A673 (cell line): ENCODE results near the gene LRRC17. TPM values are rescaled to one million over a fixed set of nuclear protein-coding genes. Genes with fewer than 3 reads are reported as not detected.

ENCODE experiments used
- BruUV-seq: library from RNA; stranded (reverse); fragments of 400-500 nt; replicated peaks from 2 replicates; lab custom pipeline; 2021; lab: Mats Ljungman, UMichigan
- CTCF ChIA-PET: fragments of 300-600 bp; sonication (Branson Sonifier 250); formaldehyde crosslinking; loops from one replicate; lab custom pipeline; 2022; ENCODE audit warnings: antibody characterized with exemption; lab: Charles Lee
- POLR2A ChIA-PET: fragments of 300-600 bp; sonication (Branson Sonifier 250); formaldehyde crosslinking; loops from one replicate; lab custom pipeline; 2022; ENCODE audit warnings: antibody characterized with exemption; ENCODE audit not compliant: low non-redundant PET; lab: Charles Lee
- DNase-seq: peaks from one replicate; pipeline ENCODE4 v3.0.0-alpha.2; 2015; ENCODE audit warnings: low spot score
- H3K27ac ChIP-seq: fragments of 200-600 bp; sonication (generic); 2 replicates; pipeline ENCODE4 v1.5.1; 2016; ENCODE audit warnings: mixed run types, low read depth, mild to moderate bottlenecking, mixed read lengths, antibody characterized with exemption, low read length; ENCODE audit not compliant: poor library complexity, severe bottlenecking
- H3K27me3 ChIP-seq: fragments of 200-600 bp; sonication (generic); replicated peaks from 2 replicates; pipeline ENCODE4 v1.6.1; 2017; ENCODE audit warnings: mixed run types, low read depth, mild to moderate bottlenecking, mixed read lengths, antibody characterized with exemption, low read length; ENCODE audit not compliant: insufficient read depth, poor library complexity
- H3K36me3 ChIP-seq: fragments of 200-600 bp; sonication (generic); 2 replicates; pipeline ENCODE4 v1.6.1; 2016; ENCODE audit warnings: mixed run types, mild to moderate bottlenecking, mixed read lengths, antibody characterized with exemption, low read length; ENCODE audit not compliant: insufficient read depth, poor library complexity, severe bottlenecking
- H3K4me1 ChIP-seq: fragments of 200-600 bp; sonication (generic); 2 replicates; pipeline ENCODE4 v1.6.1; 2017; ENCODE audit warnings: mixed run types, mild to moderate bottlenecking, mixed read lengths, antibody characterized with exemption, low read length; ENCODE audit not compliant: insufficient read depth, poor library complexity, severe bottlenecking
- H3K4me3 ChIP-seq: fragments of 200-600 bp; sonication (generic); 2 replicates; pipeline ENCODE4 v1.5.1; 2016; ENCODE audit warnings: low read depth, mixed run types, mild to moderate bottlenecking, mixed read lengths, low read length; ENCODE audit not compliant: poor library complexity, severe bottlenecking
- H3K9me3 ChIP-seq: fragments of 200-600 bp; sonication (generic); 2 replicates; pipeline ENCODE4 v1.6.1; 2016; ENCODE audit warnings: mixed run types, low read depth, mild to moderate bottlenecking, mixed read lengths, antibody characterized with exemption, low read length; ENCODE audit not compliant: poor library complexity, severe bottlenecking
- EZH2 ChIP-seq: fragments of 200-600 bp; sonication (generic); IDR thresholded peaks from 2 replicates; pipeline ENCODE4 v1.6.1; 2017; ENCODE audit warnings: borderline replicate concordance, low read depth, mild to moderate bottlenecking, mixed read lengths, antibody characterized with exemption, low read length; ENCODE audit not compliant: poor library complexity, severe bottlenecking
- intact Hi-C: fragments of 100-400 bp; cut with micrococcal nuclease; formaldehyde crosslinking; loops from one replicate; pipeline ENCODE4 v1.10.0; 2022; ENCODE audit not compliant: unreplicated experiment
- total RNA-seq: library from RNA; stranded (reverse); gene quantifications from 2 replicates; pipeline ENCODE4 v1.2.3, GENCODE V29; 2021
- TF ChIP-seq, protein P1 (sequence below): fragments of 300-800, 200-600 bp; sonication (generic); conservative IDR thresholded peaks from 2 replicates; pipeline ENCODE4 v1.5.1; 2017; ENCODE audit warnings: low read depth, mild to moderate bottlenecking, antibody characterized with exemption, low read length, moderate library complexity, mixed read lengths

Gene LRRC17
- total RNA-seq, 1 experiment from 2014 or later = 10.0 TPM

DNA sequence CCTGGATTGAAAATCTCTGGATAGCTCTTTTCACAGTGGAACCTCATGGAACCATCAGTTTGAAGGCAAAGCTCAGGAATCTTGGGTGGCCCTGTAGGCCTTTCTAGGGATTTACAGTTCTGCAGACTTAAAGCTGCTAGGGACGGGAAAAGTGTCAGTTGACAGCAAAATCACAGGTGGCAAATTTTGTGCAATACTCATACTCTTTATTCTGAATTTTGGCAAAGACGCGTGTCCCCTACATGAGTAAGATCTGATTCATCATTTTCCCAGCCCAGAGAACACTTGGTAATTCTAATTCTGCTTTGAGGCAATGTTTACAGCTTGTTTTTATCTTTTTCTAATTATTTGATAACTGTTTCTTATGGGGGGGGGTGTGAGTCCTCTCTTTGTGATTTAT, 3.6 kb downstream of the LRRC17 start:
- DNase-seq = peak; percentile 24
- H3K4me3 ChIP-seq = no peak overlapping the region
- intact Hi-C loops = no loop called here
- H3K27ac ChIP-seq = no peak overlapping the region
- no peaks in the 10 kb centered on the region for H3K9me3 ChIP-seq
- H3K4me1 ChIP-seq = peaks cover 32% of the 10 kb centered on the region
- no TSS peak for BruUV-seq
- ChIA-PET POLR2A (no interaction called here), CTCF (no interaction called here)
- H3K27me3 ChIP-seq = no peaks in the 10 kb centered on the region
- no peak for TF ChIP-seq EZH2
- TF ChIP-seq, protein P1, sequence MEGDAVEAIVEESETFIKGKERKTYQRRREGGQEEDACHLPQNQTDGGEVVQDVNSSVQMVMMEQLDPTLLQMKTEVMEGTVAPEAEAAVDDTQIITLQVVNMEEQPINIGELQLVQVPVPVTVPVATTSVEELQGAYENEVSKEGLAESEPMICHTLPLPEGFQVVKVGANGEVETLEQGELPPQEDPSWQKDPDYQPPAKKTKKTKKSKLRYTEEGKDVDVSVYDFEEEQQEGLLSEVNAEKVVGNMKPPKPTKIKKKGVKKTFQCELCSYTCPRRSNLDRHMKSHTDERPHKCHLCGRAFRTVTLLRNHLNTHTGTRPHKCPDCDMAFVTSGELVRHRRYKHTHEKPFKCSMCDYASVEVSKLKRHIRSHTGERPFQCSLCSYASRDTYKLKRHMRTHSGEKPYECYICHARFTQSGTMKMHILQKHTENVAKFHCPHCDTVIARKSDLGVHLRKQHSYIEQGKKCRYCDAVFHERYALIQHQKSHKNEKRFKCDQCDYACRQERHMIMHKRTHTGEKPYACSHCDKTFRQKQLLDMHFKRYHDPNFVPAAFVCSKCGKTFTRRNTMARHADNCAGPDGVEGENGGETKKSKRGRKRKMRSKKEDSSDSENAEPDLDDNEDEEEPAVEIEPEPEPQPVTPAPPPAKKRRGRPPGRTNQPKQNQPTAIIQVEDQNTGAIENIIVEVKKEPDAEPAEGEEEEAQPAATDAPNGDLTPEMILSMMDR = no peak
- H3K36me3 ChIP-seq = no peaks in the 10 kb centered on the region

DNA sequence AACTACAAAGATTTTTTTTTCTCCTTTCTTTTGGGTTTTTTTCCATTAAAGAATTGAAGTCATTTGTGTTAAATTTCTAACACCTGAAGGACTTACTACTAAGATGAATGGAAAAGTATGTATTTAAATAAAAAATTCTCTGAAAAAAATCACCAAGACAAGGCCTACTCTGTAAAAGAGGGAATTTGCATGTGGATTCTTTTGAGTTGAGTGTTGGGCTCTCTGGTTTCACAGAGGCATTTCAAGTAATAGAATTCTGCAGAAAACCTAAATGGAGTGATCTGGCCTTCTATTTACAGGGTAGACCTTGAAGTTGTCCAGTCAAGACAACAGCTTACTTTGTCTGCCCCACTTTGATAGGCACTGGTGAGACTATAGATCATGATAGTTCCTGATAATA, 4.1 kb downstream of the LRRC17 start:
- intact Hi-C loops = no loop called here
- TF ChIP-seq EZH2 = no peak
- TF ChIP-seq, protein P1 = no peak
- no peak for DNase-seq
- POLR2A ChIA-PET = no interaction called here
- Histone ChIP-seq H3K4me3 (no peak overlapping the region), H3K4me1 (peaks cover 32% of the 10 kb centered on the region), H3K27me3 (no peaks in the 10 kb centered on the region), H3K36me3 (no peaks in the 10 kb centered on the region), H3K9me3 (no peaks in the 10 kb centered on the region), H3K27ac (no peak overlapping the region)
- no TSS peak for BruUV-seq
- CTCF ChIA-PET = no interaction called here

DNA sequence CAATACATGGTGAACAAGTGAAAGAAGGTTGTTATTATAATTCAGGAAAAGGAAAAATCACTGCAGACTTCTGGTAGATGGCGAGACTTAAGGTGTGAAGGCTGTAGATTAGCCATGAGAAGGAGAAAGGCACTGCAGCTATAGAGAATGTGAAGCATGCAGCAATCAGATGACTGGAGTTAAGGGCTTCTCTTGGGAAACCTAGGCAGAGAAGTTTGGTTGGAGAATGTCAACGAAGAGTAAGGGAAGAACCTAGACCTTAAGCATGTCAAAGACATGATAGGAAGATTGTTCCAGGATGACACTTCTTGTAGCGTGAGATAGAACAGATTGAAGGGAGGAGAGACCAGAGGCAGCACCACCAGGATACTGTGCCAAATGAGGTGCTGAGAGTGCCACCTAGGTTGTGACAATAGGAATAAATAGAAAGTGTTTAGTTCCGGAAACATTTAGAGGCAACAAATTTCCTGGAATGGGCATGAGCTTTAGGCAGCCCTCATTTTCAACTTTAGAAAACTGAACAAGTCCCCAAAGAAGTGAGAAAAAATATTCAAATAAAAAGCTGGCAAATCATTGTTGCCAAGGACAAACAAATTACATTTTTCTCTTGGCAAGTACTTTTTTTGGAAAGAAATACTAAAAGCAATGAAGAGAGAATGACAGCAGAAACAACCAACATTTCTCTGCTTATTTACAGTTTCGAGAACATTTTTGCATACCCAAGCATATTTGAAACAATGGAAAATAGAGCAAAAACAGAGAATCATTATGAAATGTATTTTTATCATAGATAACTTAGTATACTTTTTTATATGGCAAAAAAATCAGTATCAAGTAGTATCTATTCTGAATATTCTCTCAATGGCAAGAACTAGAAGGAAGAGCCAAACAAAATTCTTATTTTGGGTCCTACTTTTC, 4.9 kb downstream of the LRRC17 start:
- Histone ChIP-seq H3K4me3 (no peak overlapping the region), H3K36me3 (no peaks in the 10 kb centered on the region), H3K4me1 (peaks cover 25% of the 10 kb centered on the region), H3K27ac (no peak overlapping the region), H3K27me3 (no peaks in the 10 kb centered on the region), H3K9me3 (no peaks in the 10 kb centered on the region)
- TF ChIP-seq, protein P1 = peak; percentile 24; the same call in 1 of the 2 replicates
- TF ChIP-seq EZH2 = no peak
- no TSS peak for BruUV-seq
- DNase-seq = no peak
- intact Hi-C loops = no loop called here
- ChIA-PET CTCF (no interaction called here), POLR2A (interaction anchor here (0.6 kb wide), 1 partner anchor 809 kb away, joined by 17 read pairs; no protein-coding TSS in a partner anchor)
